Left kidney (tissue), 8 donors: ENCODE results near the gene QRICH1. TPM values are rescaled to one million over a fixed set of nuclear protein-coding genes. Genes with fewer than 3 reads are reported as not detected.

Experiments used
- DNase-seq: peaks from one replicate; pipeline ENCODE4 v3.0.0-alpha.2; 2013
- long read RNA-seq, 8 donors: transcript quantifications; one replicate each; lab custom pipeline, GENCODE V29; 2026
- polyA plus RNA-seq: library from polyadenylated mRNA; unstranded; fragments of 120-200 nt; gene quantifications from one replicate; pipeline ENCODE4 v1.2.1, GENCODE V29; 2013; ENCODE audit not compliant: insufficient read length

The QRICH1 gene, protein sequence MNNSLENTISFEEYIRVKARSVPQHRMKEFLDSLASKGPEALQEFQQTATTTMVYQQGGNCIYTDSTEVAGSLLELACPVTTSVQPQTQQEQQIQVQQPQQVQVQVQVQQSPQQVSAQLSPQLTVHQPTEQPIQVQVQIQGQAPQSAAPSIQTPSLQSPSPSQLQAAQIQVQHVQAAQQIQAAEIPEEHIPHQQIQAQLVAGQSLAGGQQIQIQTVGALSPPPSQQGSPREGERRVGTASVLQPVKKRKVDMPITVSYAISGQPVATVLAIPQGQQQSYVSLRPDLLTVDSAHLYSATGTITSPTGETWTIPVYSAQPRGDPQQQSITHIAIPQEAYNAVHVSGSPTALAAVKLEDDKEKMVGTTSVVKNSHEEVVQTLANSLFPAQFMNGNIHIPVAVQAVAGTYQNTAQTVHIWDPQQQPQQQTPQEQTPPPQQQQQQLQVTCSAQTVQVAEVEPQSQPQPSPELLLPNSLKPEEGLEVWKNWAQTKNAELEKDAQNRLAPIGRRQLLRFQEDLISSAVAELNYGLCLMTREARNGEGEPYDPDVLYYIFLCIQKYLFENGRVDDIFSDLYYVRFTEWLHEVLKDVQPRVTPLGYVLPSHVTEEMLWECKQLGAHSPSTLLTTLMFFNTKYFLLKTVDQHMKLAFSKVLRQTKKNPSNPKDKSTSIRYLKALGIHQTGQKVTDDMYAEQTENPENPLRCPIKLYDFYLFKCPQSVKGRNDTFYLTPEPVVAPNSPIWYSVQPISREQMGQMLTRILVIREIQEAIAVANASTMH
- polyA plus RNA-seq = 97.6 TPM
- long read RNA-seq, donor 1, partial matches to known transcripts = 54 of 56 reads
- long read RNA-seq, donor 1, other reads (novel, unspliced or antisense) = 0 of 56 reads
- long read RNA-seq, donor 2, transcript QRICH1-202 (10 exons, 3,549 nt) = major isoform, 6 of 23 reads
- long read RNA-seq, donor 2, partial matches to known transcripts = 16 of 23 reads
- long read RNA-seq, donor 2, other reads (novel, unspliced or antisense) = 0 of 23 reads
- long read RNA-seq, donor 3, partial matches to known transcripts = 8 of 12 reads
- long read RNA-seq, donor 3, other reads (novel, unspliced or antisense) = 0 of 12 reads
- long read RNA-seq, donor 4 = 0 reads
- long read RNA-seq, donor 5, partial matches to known transcripts = 19 of 22 reads
- long read RNA-seq, donor 5, other reads (novel, unspliced or antisense) = 0 of 22 reads
- long read RNA-seq, donor 6, partial matches to known transcripts = 31 of 31 reads
- long read RNA-seq, donor 6, other reads (novel, unspliced or antisense) = 0 of 31 reads
- long read RNA-seq, donor 7, partial matches to known transcripts = 47 of 53 reads
- long read RNA-seq, donor 7, other reads (novel, unspliced or antisense) = 0 of 53 reads
- long read RNA-seq, donor 8, partial matches to known transcripts = 6 of 8 reads
- long read RNA-seq, donor 8, other reads (novel, unspliced or antisense) = 0 of 8 reads

DNA sequence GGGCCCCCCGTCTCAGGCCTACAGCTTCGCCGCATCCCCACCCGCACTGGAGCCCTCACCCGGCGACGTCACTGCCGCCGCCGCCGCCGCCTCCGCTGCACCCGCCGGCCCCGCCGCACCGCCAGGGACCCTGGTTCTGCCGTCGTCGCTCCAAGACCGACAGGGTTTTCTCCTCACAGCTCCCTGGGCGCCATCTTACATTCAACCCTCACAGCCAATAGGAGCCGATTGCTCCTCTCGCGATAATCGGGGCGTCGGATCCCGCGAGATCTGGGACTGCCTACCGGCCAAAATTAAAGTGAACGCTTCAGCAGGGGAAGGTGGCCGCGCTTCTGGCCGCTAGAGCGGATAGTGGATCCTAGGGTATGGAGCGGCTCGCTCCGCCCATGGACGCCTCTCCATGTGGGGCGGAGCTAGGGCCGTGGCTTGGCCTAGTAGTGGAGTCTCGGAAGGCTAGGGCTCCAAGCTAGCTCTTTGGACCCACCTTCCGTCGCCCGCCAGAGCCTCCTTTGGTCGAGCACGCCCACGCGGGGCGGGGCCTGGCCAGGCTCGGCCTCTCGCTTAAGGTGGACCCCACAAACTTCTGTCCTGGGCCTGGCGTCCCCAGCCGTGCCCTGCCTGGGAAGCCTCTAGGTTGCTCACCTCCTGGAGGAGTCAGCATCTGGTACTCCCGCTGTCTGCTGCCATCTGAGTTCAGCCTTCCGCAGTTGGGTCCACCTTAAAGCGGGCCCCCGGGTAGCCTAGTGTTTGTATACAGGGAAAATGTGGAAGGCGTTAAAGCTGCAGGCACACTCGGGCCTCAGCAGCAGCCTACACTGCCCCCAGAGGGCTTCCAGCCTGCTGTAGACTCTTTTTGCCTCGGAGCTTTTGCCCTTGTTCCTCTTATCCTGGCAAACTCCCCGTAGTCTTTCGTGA, at the start of gene QRICH1:
Gene QRICH1 (minus strand): TSS at position 219 of the 915 bp plus-strand sequence. CDS start 17,054 bp downstream, outside the sequence.
- peak; percentile 99 for DNase-seq

- DNase-seq = no peak
Measured at GRCh38 chr3:49140080-49140479, 46.2 kb upstream of the QRICH1 start.

DNA sequence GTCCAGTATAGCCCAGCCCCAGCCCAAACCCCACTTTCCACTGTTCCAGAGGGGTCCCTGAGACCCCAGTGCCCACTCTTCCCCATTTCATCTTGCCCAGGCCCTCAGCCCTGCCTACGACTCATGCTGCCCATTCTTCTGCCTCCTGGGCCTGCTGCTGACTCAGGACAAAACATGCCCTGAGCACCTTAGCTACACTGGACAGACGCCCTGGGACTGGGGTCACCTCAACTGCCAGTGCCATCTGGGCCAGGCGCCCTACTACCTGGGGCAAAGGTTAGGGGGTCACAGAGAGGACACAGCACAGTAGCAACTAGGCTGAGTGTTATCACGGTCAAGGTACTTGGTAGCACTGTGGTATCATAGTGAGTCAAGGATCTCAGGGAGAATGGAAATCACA, 41.6 kb upstream of the QRICH1 start:
- DNase-seq = no peak

DNA sequence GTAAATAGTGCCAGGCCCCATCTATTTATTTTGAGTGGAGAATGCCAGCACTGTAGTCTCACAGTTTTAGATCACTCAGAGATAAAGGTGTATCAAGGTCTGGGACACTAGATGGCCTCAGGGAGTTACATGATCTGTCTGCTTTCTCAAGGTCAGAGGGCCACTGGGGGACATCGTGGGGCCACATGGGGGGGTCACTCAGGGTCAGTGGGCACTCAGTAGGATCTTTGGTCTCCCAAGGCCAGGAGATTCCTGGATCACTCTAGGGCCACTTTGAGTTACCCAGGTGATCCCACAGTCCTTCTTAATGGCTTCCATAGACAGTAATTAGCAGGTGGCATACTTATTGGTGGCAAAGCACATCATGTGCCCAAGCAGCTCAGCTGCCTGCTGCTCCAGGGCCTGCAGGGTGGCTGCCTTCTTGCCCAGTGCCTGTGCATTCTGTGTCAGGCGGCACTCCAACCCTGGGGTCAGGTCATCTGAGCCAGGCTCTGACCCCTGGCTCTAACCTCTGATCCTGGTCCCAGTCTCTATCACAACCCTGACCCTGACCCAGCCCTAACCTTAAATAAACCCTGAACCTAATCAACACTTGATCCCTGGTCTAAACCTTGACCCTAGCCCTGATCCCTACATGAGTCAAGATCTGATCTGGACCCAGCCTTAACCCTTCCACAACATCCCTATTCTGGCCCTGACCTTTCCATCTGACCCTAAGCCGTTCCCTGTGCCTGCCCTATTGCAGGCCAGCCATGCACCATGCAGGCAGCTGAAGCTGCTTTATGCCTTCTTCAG, 40.8 kb upstream of the QRICH1 start:
- DNase-seq = no peak

DNA sequence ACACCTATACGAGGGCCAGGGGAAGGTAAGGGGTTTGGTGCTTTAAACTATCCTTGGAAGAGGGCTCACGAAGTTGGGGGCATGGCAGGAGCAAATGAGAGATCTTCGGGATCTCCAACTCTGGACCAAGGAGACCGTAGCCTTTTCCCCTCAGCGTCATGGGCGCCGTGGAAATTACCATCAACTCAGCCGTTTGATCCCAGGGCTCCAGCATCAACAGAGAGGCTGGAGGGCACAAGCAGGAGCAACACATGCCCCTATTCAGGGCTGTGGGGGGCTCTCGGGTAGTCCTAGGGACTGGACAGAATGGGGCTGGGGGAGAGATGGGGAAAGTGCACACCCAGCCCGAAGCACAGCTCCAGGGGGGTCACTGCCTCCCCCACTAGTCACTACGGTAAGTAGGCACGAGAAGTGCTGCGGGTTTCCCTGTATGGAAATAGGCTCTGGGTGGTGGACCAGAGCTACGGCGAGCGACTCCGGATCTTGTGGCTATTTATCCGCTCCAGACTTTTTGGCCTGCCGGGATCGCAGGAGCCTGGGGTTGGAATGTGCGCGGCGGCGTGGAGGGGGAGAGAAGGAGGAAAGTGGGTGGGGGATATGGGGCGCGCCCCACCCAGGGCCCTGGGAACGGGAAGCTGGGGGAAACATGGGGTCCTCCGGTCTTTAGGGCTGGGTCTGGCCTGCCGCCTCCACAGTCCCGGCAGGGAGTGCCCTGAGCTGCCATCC, 39.5 kb upstream of the QRICH1 start:
- peak; percentile 88 for DNase-seq

DNA sequence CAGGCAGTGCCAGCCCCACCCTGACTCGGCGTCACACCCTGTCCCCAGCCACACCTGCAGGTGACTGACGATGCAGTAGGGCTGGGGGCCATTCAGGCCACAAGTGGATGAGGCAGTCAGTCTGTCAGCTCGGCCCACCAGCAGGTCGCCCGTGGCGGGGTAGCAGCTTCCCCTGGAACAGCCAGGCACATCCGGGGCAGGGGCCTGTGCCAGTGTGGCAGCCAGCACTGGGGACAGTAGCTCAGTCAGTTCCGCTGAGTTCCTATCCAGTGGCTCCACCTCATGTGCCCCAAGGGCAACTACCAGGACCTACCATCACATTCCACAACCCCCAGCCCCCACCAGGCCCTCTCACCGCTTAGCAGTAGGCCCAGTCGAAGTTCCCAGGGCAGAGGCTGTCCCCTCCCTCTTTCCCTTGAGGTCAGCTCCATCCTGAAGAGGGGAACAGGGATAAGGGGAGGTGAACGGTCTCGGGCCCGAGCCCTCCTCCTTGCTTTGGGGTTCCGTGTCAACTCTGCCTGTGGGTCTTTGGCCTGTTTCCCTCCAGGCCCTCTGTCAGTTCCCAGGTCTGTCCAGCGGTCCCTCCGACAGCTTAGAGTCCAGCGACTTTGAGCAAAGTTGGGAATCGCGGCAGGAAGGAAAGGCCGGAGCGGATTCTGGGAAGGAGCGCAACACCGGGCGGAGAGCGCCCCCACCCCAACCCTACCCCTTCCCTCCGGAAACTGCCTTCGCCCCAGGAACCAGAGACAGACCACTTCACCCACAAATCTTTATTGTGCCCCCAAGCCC, 38.8 kb upstream of the QRICH1 start, which contains the start of gene LAMB2:
Gene LAMB2 (minus strand): TSS at position 614 of the 789 bp plus-strand sequence. CDS start 183 bp downstream, at position 431.
- DNase-seq = peak; percentile 85

GRCh38 chr3:49132073-49132436, 38.2 kb upstream of the QRICH1 start:
- DNase-seq = no peak

DNA sequence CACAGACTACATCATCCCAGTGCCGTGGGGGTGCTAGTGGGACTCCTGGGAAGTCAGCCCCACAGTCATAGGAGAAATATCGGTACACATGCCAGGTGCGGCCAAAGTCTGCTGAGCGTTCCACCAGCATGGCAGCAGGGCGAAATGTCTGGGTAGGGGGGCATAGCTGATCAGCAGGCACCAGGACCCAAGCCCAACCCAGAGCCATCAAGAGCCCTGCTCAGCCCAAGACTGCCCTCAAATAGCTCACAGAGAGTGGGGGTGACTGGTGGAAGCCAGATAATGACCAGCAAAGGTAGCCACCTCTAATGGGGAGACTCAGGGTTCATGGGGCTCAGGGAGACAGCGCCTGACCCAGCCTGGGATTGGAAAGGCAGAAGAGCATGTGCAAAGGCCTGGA, 37.7 kb upstream of the QRICH1 start:
- no peak for DNase-seq

GRCh38 chr3:49131040-49131439, 37.2 kb upstream of the QRICH1 start:
- DNase-seq = no peak

GRCh38 chr3:49124991-49125670, 31.3 kb upstream of the QRICH1 start:
- no peak for DNase-seq

- DNase-seq = no peak
Measured at GRCh38 chr3:49124203-49124602, 30.3 kb upstream of the QRICH1 start.

DNA sequence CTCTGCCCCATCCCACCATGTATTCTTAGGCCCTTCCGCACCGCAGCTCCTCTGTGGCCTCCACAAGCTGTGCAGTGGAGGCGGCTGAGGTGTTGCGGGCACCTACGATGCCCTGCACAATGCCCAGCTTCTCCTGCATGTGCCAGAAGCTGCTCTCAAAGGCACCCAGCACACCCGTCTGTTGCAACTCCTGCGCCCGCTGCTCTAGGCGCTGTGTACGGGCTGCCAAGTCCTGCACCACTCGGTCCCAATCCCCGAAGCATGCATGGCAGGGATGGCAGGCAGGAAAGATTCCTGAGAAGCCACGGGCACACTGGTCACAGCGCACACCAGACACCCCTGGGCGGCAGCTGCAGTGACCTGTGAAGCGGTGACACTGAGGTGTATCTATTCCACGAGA, 29.8 kb upstream of the QRICH1 start:
- DNase-seq = no peak

- no peak for DNase-seq
Measured at GRCh38 chr3:49122886-49123545, 29.1 kb upstream of the QRICH1 start.

- no peak for DNase-seq
Measured at GRCh38 chr3:49122451-49122850, 28.6 kb upstream of the QRICH1 start.

DNA sequence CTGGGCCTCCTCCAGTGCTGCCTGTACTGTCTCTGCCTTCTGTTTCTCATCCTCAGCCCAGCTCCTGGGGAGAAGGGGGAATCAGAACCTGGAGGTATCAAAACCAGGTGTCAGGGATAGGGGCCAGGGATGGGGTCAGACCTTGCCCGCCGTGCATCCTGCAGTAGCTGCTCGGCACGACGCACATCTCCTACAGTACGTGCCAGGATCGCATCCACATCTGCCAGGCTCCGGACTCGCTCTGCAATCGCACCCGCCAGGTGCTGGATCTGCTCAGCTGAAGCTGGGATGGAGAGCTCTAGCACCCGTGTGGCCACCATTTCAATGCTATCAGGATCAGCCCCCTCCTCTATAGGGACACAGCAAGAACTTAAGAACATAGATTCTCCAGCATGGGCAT, 28.2 kb upstream of the QRICH1 start:
- DNase-seq = no peak

DNA sequence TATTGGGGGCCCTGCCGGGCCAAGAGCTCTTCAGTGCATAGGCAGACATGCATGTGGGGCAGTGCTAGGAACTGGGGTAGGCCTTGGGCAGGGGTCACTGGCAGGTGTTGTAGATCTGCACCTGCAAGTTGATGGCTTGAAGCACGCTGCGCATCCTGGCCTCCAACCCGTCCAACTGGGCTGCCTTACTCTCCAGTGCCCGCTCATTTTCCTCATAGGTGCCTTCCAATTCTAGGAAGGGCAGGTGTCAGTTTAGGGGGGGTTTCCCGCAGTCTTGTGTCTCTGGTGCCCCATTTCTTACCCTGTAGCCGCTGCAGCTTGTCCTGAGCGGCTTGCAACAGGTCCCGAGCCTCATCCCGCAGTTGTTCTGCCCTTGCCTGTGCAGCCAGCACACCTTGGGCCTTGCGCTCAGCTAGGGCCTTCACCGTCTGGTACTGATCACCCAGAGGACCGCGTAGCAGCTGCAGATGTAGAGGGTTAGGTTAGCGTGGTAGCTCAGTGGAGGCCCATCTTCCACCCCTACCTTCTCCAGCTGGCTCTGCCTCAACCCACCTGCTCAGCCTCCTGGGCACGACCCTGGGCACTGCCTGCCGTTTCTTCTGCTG, 27.4 kb upstream of the QRICH1 start:
- no peak for DNase-seq
